ENCODE data around the gene PHF2.

Gene PHF2

DNA sequence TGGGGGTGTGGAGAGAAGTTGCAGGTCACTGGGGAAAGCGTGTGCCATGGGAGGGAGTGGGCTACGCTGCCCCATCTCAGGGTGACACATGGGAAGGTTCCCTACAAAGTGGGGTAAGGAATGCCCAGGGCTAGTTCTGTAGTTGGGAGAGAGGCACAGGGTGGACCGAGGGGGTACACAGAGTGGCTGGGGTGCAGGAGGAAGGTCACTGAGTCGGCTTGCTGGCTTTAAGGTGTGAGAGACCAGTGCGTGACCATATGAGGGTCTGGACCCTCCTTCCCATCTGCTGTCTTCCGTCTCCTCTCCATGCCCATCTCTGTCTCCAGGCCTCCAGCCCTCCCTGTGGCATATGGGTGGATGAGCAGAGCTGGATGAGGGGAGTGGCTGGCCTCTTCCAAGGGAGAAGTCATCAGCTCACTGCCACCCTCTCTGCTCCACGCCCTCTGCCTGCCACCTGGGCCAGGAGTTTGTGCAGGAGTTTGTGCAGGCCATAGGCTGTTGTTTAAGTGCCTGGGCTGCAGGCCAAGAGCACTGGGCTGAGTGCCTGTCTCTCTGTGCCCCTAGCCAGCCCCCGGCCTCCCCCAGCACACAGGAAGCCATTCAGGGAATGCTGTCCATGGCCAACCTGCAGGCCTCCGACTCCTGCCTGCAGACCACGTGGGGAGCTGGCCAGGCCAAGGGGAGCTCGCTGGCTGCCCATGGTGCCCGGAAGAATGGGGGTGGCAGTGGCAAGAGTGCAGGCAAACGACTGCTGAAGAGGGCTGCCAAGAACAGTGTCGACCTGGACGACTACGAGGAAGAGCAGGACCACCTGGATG, 96.8 kb downstream of the PHF2 start:
- no peak overlapping the region for H3K4me3 ChIP-seq (ENCODE audit: low read depth, low read length)
- TF ChIP-seq, protein P1, sequence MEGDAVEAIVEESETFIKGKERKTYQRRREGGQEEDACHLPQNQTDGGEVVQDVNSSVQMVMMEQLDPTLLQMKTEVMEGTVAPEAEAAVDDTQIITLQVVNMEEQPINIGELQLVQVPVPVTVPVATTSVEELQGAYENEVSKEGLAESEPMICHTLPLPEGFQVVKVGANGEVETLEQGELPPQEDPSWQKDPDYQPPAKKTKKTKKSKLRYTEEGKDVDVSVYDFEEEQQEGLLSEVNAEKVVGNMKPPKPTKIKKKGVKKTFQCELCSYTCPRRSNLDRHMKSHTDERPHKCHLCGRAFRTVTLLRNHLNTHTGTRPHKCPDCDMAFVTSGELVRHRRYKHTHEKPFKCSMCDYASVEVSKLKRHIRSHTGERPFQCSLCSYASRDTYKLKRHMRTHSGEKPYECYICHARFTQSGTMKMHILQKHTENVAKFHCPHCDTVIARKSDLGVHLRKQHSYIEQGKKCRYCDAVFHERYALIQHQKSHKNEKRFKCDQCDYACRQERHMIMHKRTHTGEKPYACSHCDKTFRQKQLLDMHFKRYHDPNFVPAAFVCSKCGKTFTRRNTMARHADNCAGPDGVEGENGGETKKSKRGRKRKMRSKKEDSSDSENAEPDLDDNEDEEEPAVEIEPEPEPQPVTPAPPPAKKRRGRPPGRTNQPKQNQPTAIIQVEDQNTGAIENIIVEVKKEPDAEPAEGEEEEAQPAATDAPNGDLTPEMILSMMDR (IDR thresholded peaks at IDR 0.05; ENCODE audit: insufficient read depth, low read depth, low read length, missing control alignments) = no peak
- DNase-seq (ENCODE audit: low read depth) = no peak

DNA sequence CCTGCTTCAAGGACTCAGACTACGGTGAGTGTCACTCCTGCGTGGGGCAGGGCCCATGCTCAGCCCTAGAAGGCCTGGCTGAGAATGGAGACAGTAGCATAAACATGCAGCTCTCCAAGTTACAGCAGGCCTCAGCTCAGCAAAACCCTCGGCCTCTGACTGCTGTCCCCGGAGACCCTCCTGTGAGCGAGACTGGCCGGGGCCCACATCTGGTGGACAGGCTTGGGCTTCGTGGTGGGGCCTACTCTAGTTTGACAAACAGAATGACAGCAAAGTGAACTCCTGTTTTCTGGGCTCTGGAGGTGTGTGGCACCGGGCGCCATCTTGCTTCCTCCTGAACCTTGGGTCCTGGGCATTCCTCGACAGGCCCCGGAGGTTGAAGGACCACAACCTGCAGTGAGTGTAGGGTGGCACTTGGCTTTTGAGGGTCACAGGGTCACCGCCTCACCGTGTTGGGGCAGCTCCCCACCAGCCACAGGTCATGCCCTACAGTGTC, 97.5 kb downstream of the PHF2 start:
- H3K4me3 ChIP-seq (ENCODE audit: low read depth, low read length) = no peak overlapping the region
- DNase-seq (ENCODE audit: low read depth) = no peak
- TF ChIP-seq, protein P1 (IDR thresholded peaks at IDR 0.05; ENCODE audit: insufficient read depth, low read depth, low read length, missing control alignments) = no peak

DNA sequence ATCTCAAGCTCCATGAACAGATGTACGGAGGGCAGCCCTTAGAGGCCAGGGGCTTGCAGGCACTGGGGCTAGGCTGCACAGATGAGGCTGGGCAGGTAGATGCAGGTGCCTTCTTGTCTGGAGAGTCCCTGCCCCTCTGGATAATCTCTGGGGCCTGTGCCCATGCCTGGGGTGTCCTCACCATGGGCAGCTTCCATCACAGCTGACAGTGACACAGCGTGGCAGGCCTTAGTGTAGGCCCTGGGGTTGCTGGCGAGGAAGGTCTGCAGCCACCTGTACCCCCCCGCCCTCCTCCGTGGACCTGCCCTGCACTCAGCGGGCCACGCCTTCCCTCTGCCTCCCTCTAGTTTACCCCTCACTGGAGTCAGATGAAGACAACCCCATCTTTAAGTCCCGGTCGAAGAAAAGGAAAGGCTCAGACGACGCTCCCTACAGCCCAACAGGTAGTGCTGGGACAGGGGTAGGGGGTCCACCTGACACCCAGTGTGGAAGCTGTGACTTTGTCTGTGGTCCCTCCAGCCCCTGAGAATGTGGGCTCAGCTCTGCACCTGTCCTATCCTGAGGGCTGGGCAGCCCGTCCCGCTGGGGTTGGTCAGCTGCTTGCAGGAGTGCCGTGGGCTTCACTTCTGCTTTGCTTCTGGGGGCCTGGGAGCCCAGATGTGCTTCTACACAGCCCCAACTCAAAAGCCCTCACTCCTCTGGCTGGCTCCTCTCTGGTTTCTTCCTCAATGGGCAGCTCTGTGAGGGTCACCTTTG, 98.4 kb downstream of the PHF2 start:
- no peak for DNase-seq (ENCODE audit: low read depth)
- no peak overlapping the region for H3K4me3 ChIP-seq (ENCODE audit: low read depth, low read length)
- TF ChIP-seq, protein P1 (IDR thresholded peaks at IDR 0.05; ENCODE audit: insufficient read depth, low read depth, low read length, missing control alignments) = no peak

DNA sequence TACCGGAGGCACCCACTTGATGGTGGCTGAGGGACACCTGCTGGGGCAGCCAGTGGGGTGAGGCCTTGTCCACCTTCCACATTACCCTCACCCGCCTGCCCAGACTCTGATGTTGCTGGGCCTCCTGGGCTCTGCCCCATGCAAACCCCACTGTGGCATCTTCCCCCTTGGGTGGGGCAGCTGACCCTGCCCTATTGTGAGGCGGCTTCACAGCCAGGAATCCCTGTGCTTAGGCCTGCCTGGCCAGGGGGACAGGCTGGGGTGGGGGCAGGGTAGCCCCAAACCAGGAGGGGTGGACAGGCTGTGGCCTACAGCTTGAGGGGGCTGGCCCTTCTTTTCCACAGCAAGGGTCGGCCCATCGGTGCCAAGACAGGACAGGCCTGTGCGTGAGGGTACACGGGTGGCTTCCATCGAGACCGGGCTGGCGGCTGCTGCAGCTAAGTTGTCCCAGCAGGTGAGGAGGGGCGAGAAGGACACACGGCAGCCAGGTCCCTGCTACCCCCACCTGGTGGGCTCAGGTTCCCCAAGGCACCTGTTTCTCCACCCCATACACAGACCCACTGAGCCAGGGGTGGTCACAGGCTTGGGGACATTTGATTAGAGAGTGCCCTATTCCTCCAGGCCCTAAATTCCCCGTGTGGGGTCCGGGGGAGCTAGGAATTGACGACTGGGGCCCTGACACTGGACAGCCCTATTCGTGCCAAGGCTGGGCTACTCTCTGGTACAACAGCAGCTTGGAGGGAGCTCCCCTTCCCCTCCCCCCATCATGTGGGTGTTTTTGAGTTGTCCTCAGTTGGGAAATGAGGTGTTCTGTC, 99.2 kb downstream of the PHF2 start:
- TF ChIP-seq, protein P1 (IDR thresholded peaks at IDR 0.05; ENCODE audit: insufficient read depth, low read depth, low read length, missing control alignments) = no peak
- no peak for DNase-seq (ENCODE audit: low read depth)

DNA sequence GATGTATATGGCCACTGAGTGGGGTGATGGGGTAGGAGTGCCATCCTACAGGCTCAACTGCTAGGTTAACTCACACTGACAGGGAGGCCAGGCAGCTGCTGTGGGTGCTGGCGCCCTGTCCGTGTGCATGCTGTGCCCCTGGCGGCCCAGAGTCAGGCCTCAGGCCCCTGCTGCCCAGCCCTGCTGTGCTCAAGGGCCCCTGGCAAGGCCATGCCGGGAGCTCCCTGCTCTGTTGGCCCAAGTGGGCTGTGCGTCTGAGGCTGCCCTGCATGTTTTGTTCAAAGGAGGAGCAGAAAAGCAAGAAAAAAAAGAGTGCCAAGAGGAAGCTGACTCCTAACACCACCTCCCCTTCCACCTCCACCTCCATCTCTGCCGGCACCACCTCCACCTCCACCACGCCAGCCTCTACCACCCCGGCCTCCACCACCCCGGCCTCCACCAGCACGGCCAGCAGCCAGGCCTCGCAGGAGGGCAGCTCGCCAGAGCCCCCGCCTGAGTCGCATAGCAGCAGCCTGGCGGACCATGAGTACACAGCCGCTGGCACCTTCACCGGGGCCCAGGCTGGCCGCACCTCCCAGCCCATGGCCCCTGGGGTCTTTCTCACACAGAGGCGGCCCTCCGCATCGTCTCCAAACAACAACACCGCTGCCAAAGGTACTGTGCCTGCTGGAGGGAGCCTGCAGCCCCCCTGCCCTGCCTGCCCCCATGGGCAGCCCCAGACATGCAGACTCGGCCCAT, 100.1 kb downstream of the PHF2 start:
- TF ChIP-seq, protein P1 (IDR thresholded peaks at IDR 0.05; ENCODE audit: insufficient read depth, low read depth, low read length, missing control alignments) = no peak
- H3K4me3 ChIP-seq (ENCODE audit: low read depth, low read length) = no peak overlapping the region
- no peak for DNase-seq (ENCODE audit: low read depth)

More for the DNA sequence above, 99.2 kb downstream of the PHF2 start:
- no peak overlapping the region for H3K4me3 ChIP-seq (ENCODE audit: low read depth, low read length)

DNA sequence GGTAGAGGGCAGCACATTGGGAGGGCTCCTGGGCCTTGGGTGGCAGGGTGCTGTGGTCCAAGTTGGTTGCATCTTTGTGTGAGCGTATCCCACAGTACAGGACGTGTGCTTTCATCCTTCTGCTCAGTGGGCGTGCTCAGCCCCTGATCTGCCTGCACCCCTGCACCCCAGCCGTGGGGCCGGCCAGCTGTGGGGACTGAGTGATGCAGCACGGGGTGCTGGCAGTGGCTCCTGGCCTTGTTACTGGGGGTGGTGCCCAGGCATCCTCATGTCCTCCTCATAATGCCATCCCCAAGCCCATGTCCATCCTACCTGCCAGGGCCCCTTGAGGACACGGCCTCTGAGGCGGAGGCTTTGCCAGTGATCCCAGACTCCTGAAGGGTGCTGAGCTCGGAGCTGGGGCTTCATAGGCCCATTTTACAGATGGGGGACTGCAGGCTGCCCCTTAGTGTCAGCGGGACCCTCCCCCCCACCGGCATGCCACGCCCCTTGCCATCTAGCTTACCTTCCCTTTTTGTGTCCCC, 100.7 kb downstream of the PHF2 start:
- no peak overlapping the region for H3K4me3 ChIP-seq (ENCODE audit: low read depth, low read length)
- TF ChIP-seq, protein P1 (IDR thresholded peaks at IDR 0.05; ENCODE audit: insufficient read depth, low read depth, low read length, missing control alignments) = no peak
- no peak for DNase-seq (ENCODE audit: low read depth)
